NT2/D1 (cell line): Measurements from ENCODE around the gene SP4.

ENCODE experiments used
- YY1 ChIP-seq: IDR thresholded peaks from 2 replicates; pipeline ENCODE4 v1.6.1; 2011; ENCODE audit not compliant: insufficient read length, insufficient read depth
- ZNF274 ChIP-seq: IDR thresholded peaks from 2 replicates; pipeline ENCODE4 v1.6.1; 2011; ENCODE audit warnings: mild to moderate bottlenecking, low read depth, low read length

DNA sequence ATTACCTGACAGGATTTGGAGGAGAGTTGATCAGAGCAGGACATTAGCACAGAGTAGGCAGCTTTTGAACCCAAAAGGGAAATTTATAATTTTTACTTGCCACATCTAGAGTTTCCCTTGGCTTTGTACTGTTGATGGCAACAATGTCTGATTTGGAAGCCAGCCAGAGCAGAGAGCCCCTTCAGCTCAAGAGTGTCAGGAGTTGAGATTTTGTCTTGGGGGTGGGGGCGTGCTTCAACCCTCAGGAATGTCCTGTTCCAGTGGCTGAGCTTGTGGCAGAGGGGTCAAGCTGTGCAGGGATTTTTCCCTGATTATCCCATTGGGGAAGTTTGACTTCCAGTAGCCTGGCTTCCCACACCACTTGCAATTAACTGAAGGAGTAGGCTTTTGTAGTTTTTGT, 27.0 kb downstream of the SP4 start:
- TF ChIP-seq YY1 (no peak), ZNF274 (no peak)
